Measurements from ENCODE around the gene SERINC1. TPM values are rescaled to one million over a fixed set of nuclear protein-coding genes. Genes with fewer than 3 reads are reported as not detected.
"Not testable (repeated sequence)": the region's sequence is repeated elsewhere in the genome, so short reads cannot be mapped to it uniquely, and the experiment has no call there.

SERINC1 gene
- total and polyA plus RNA-seq, 2 donors (not counting 1 experiment from before 2014, with no cell fraction given), result 306 to 363 TPM

DNA sequence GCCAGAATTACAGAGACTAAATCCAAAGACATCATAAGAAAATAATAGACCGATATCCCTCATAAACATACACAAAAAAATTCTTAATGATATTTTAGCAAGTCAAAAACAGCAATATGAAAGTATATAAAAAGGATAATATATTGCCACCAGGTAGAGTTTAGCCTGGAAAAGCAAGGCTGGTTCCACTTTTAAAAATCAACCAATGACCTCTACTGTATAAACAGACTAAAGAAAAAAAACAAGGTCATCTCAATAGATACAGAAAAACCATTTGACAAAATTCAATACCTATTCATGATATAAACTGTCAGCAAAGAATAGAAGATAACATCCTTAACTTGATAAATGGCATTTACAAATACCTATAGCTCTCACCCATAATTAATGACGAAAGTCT lies 9.7 kb downstream of the SERINC1 start:
- no peaks in the 10 kb centered on the region for H3K4me1 ChIP-seq (ENCODE audit: control insufficient read depth, extremely low read depth, insufficient read depth, low read length)
- H3K27me3 ChIP-seq (ENCODE audit: control insufficient read depth, insufficient read depth, low read length), result no peaks in the 10 kb centered on the region
- no peaks in the 10 kb centered on the region for H3K36me3 ChIP-seq (ENCODE audit: control insufficient read depth, insufficient read depth, low read length)
- no peak overlapping the region for H3K4me2 ChIP-seq (ENCODE audit: extremely low read depth, insufficient read depth, low read length)
- peaks cover 96% of the 10 kb centered on the region for H3K79me2 ChIP-seq (ENCODE audit: control insufficient read depth, insufficient read depth, low read length)
- TF ChIP-seq EZH2 (IDR thresholded peaks at IDR 0.05; ENCODE audit: low read length, missing control alignments), result no peak
- TF ChIP-seq, protein P1, sequence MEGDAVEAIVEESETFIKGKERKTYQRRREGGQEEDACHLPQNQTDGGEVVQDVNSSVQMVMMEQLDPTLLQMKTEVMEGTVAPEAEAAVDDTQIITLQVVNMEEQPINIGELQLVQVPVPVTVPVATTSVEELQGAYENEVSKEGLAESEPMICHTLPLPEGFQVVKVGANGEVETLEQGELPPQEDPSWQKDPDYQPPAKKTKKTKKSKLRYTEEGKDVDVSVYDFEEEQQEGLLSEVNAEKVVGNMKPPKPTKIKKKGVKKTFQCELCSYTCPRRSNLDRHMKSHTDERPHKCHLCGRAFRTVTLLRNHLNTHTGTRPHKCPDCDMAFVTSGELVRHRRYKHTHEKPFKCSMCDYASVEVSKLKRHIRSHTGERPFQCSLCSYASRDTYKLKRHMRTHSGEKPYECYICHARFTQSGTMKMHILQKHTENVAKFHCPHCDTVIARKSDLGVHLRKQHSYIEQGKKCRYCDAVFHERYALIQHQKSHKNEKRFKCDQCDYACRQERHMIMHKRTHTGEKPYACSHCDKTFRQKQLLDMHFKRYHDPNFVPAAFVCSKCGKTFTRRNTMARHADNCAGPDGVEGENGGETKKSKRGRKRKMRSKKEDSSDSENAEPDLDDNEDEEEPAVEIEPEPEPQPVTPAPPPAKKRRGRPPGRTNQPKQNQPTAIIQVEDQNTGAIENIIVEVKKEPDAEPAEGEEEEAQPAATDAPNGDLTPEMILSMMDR (conservative IDR thresholded peaks at IDR 0.05 in 1 of 2, IDR thresholded peaks at IDR 0.05 in 1 of 2; ENCODE audit: low read depth in 1 of 2, low read length in 2 of 2), result no peak
- DNase-seq (ENCODE audit: low read depth in 2 of 2), result no peak
- no peak overlapping the region for H3K9ac ChIP-seq (ENCODE audit: insufficient read depth, low read length)
- no peak overlapping the region for H3K27ac ChIP-seq (ENCODE audit: insufficient read depth, low read length)
- H2AFZ ChIP-seq (ENCODE audit: low read length), result no peak overlapping the region
- H3K9me3 ChIP-seq (ENCODE audit: control insufficient read depth, insufficient read depth, low read depth, low read length), result no peaks in the 10 kb centered on the region
- no peak overlapping the region for H3K4me3 ChIP-seq (replicated peaks in 1 of 4; ENCODE audit: control extremely low read depth in 1 of 4, insufficient read depth in 1 of 4, low read depth in 3 of 4, low read length in 4 of 4)
- H4K20me1 ChIP-seq (ENCODE audit: control insufficient read depth, extremely low read depth, insufficient read depth, low read length), result peaks cover 5% of the 10 kb centered on the region

DNA sequence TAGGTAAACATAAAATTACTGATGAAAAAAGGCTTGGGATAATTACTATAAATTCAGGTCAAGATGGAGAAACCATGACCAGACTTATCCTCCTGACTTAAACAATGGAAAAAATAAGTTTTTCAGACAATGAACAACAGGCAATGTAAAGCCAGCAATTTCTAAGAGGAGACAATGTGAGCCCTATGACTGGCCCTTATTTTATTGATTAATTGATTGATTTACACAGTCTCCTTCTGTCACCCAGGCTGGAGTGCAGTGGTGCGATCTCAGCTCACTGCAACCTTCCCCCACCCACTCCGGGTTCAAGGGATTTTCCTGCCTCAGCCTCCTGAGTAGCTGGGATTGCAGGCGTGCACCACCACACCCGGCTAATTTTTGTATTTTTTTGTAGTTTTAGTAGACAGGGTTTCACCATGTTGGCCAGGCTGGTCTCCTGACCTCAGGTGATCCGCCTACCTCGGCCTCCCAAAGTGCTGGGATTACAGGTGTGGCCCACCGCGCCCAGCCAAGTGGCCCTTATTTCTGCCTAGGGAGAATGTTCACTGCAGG lies 11.7 kb downstream of the SERINC1 start:
- not testable (repeated sequence) for H3K9me3 ChIP-seq (ENCODE audit: control insufficient read depth, insufficient read depth, low read depth, low read length); H3K36me3 ChIP-seq (ENCODE audit: control insufficient read depth, insufficient read depth, low read length); H3K9ac ChIP-seq (ENCODE audit: insufficient read depth, low read length); H3K27ac ChIP-seq (ENCODE audit: insufficient read depth, low read length); DNase-seq (ENCODE audit: low read depth in 2 of 2); H3K4me2 ChIP-seq (ENCODE audit: extremely low read depth, insufficient read depth, low read length); H4K20me1 ChIP-seq (ENCODE audit: control insufficient read depth, extremely low read depth, insufficient read depth, low read length); H3K4me1 ChIP-seq (ENCODE audit: control insufficient read depth, extremely low read depth, insufficient read depth, low read length); H3K4me3 ChIP-seq (replicated peaks in 1 of 4; ENCODE audit: control extremely low read depth in 1 of 4, insufficient read depth in 1 of 4, low read depth in 3 of 4, low read length in 4 of 4); H2AFZ ChIP-seq (ENCODE audit: low read length); H3K27me3 ChIP-seq (ENCODE audit: control insufficient read depth, insufficient read depth, low read length)
- peaks cover 77% of the 10 kb centered on the region for H3K79me2 ChIP-seq (ENCODE audit: control insufficient read depth, insufficient read depth, low read length)

- Histone ChIP-seq H3K4me2 (ENCODE audit: extremely low read depth, insufficient read depth, low read length) (no peak overlapping the region), H4K20me1 (ENCODE audit: control insufficient read depth, extremely low read depth, insufficient read depth, low read length) (peaks cover 3% of the 10 kb centered on the region)
Measured at GRCh38 chr6:122459240-122459639, 12.4 kb downstream of the SERINC1 start.

More at GRCh38 chr6:122459240-122459639, 12.4 kb downstream of the SERINC1 start:
- Histone ChIP-seq H3K4me1 (ENCODE audit: control insufficient read depth, extremely low read depth, insufficient read depth, low read length) (no peaks in the 10 kb centered on the region), H3K27ac (ENCODE audit: insufficient read depth, low read length) (no peak overlapping the region), H3K79me2 (ENCODE audit: control insufficient read depth, insufficient read depth, low read length) (peaks cover 70% of the 10 kb centered on the region), H3K36me3 (ENCODE audit: control insufficient read depth, insufficient read depth, low read length) (peaks cover 1% of the 10 kb centered on the region), H3K4me3 (replicated peaks in 1 of 4; ENCODE audit: control extremely low read depth in 1 of 4, insufficient read depth in 1 of 4, low read depth in 3 of 4, low read length in 4 of 4) (no peak overlapping the region), H2AFZ (ENCODE audit: low read length) (no peak overlapping the region), H3K9ac (ENCODE audit: insufficient read depth, low read length) (no peak overlapping the region), H3K27me3 (ENCODE audit: control insufficient read depth, insufficient read depth, low read length) (no peaks in the 10 kb centered on the region), H3K9me3 (ENCODE audit: control insufficient read depth, insufficient read depth, low read depth, low read length) (no peaks in the 10 kb centered on the region)
- no peak for TF ChIP-seq EZH2 (IDR thresholded peaks at IDR 0.05; ENCODE audit: low read length, missing control alignments)
- TF ChIP-seq, protein P1 (conservative IDR thresholded peaks at IDR 0.05 in 1 of 2, IDR thresholded peaks at IDR 0.05 in 1 of 2; ENCODE audit: low read depth in 1 of 2, low read length in 2 of 2), result no peak
- DNase-seq (ENCODE audit: low read depth in 2 of 2), result no peak
